ENCODE data around the gene SPPL2A.

DNA sequence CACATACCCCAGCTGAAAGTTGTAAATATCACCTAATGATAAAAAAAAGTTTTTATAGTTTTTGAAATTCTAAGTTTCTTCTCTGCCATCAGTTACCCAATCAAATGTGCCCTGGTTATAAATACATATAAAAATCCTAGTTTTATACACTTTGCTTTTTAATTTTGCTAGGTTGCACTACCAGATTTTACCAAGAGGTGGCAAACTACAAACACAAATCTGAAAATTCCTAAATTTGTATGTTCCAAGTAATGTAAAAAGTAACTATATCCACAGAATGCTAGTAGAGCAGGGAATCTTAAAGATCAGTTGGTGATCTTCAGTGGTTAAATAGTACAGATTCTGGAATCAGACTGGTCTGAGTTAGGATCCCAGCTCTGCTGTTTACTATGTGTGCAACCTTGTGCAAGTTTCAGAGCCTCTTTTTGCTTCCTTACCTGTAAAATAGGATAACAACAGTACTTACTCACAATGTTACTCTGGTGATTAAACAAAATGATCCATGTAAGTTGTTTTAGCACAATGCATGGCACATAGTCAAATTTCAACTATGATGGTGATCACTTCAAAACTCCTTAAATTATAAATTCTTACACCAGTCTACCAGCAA is 89.9 kb downstream of the SPPL2A start:
- peak; percentile 36 to 41 for TF ChIP-seq CTCF (IDR thresholded peaks at IDR 0.05; ENCODE audit: extremely low read depth in 1 of 2, insufficient read depth in 1 of 2, low read depth in 1 of 2, low read length in 2 of 2)
- TF ChIP-seq POLR2A (IDR thresholded peaks at IDR 0.05; ENCODE audit: low read depth, low read length): no peak
- TF ChIP-seq EZH2 (IDR thresholded peaks at IDR 0.05; ENCODE audit: borderline replicate concordance, low read depth, low read length, severe bottlenecking): no peak
- no peak for TF ChIP-seq POLR2AphosphoS5 (IDR thresholded peaks at IDR 0.05; ENCODE audit: insufficient read depth, low read depth, low read length)
- no peak for TF ChIP-seq MYC (IDR thresholded peaks at IDR 0.05; ENCODE audit: low read depth, low read length)
- TF ChIP-seq MAX (IDR thresholded peaks at IDR 0.05; ENCODE audit: insufficient read depth, insufficient read length): no peak
- TF ChIP-seq JUN (IDR thresholded peaks at IDR 0.05; ENCODE audit: borderline replicate concordance, insufficient read depth, insufficient read length, low read depth): no peak

Measured in endothelial cell of umbilical vein (primary cell).